GM21529 (cell line): ENCODE measurements around the gene NKX1-2.
"Not testable (repeated sequence)": the region's sequence is repeated elsewhere in the genome, so short reads cannot be mapped to it uniquely, and the experiment has no call there.

Source experiments
- ATAC-seq: cut with Tn5 transposase; IDR thresholded peaks from one replicate; pipeline ENCODE4 v1.9.1; 2021; ENCODE audit not compliant: unreplicated experiment

Gene NKX1-2

DNA sequence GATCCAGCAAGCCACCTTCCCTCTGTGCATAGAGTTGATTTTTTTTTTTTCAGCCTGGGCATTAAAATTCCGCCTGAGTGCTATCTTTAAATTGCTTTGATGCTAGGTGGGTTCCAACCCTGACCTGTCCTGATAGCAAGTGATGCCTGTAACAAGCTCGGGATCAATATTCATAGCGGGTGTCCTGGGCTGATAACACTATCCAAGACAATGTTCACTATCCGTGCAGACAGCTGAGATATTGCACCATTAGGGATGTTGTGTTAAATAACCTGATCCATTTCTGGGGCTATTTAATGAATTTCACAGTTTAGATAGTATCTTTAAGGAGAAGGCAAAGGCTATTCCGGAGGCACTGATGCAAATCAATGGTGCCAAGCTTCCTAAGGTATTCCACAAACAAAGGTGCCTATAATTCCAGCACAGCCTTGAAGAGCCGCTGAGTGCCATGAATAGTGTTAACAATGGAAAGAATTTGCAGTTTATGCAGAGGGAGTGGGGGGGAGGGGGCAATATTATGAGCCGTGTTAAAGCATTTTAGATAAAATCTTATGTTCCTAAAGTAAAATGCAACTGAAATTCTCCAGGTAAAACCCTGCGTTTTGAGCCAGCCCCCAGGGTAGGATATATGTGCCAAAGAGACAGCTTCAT is 4.2 kb upstream of the NKX1-2 start:
- no peak for ATAC-seq

- no peak for ATAC-seq
These were observed 1.4 kb upstream of the NKX1-2 start for GRCh38 chr10:124451276-124451675.

GRCh38 chr10:124450783-124451057 is 885 bp upstream of the NKX1-2 start:
- no peak for ATAC-seq

DNA sequence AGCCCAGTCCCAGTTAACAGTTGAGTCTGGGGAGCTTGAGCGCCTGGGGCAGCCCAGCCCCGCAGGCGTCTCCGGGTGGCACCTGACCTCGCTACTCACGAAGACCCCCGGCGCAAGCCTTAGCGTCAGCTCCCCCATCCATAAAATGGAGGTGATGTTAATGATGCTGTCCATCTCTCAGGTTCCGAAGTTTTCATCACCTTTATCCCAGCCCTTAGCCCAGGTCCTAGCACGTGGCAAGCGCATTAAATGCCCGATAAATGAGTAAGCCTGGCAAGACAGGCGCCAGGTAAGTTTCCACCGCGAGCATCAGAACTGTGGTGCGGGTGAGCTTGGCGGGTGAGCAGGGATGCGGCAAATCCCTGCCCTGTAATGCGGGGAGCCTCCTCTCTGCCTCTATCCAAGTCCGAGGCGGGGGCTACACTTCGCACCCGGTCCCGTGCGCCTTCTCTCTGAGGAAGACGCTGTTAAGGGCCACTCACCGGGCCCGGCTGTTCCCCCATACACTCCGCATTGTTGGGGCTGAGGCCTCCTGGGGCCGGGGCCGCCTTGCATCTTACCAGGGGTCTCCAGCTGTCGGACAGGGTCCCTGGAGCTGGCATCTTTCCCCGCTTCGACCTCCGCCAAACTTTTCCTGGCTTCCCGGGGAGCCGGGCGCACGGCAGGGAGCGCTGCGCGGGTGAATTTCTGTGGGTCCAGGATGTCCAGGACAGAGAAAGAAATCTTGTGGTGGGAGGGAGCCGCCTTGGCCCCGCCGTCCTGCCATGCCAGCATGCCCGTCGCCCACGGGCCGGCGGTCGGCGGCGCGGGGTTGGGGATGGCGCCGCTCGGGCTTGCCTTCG is 444 bp downstream of the NKX1-2 start:
- ATAC-seq = no peak

- no peak for ATAC-seq
These were observed 1.1 kb downstream of the NKX1-2 start for GRCh38 chr10:124448696-124449169.

DNA sequence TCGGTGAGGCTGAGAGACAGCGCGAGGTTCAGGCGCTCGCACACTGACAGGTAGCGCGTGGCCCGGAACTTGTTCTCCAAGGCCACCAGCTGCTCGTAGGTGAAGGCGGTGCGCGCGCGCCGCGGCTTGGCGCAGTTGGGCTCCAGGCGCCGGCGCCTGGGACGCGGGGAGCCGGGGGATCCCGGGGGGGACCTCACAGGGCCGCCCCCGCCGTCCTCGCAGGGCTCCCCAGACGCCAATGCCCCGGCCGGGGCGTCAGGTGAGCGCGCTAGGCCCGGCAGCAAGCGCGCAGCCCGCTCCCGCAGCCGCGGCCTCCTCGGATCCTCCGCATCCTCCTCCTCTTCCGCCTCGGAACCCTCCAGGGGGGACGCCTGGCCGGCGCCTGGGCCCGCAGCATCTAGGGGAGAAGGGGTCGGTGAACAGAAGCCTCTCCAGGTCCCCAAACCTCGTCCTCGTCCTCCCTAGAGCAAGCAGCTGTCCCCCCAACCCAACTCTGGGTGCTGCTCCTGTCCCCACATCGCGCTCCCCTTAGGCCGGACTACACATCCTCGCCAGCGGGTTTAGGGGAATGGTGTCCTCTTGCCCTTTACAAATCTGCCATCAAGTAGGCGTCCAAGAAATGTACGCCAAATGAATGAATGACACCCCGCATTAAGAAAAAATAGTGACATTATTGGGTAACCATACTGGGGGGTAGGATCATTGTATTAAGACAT is 1.9 kb downstream of the NKX1-2 start:
- no peak for ATAC-seq

DNA sequence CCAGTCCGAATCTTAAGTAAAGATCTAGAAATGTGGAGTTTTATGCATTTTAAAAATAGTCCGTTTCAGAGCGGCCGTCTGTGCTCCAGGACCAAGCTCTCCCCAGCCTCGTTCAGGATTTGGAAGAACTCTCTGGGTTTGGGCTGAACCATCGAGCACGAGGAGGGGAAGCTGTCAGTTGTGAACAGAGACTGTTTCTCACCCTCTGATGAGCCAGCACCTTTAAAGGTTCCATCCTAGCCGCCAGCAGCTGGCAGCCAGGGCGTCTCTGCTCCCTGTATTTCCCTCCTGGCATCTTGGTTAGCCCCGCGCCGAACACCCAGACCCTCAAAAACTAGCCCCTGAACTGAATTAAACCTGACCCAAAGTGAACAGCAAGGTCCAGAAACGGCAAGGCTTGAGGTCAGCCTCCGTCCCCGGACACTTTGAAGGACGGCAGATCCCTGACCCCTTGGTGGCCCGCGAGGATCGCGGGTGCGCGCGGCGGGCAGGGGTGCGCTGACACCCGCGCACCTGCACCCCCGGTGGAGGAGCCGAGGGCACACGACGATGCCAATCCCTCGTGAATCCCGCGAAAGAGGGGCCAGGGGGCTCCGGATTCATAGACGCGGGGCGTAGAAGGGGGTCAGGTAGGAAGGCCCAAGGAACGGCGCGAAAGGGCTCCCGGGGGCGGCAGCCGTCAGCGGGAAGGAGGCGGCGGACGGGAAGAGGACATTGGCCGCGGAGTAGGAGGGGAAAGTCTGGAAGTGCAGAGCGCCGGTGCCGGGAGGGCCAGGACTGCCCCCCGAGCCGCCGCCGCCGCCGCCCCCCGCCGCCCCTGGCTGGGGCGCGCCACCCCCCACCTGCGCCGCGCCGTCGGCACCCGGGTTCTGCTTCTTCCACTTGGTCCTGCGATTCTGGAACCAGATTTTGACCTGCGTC is 2.7 kb downstream of the NKX1-2 start:
- no peak for ATAC-seq

GRCh38 chr10:124441694-124442093 is 8.1 kb downstream of the NKX1-2 start:
- ATAC-seq = not testable (repeated sequence)

GRCh38 chr10:124436191-124436638 is 13.6 kb downstream of the NKX1-2 start:
- peak; percentile 72 for ATAC-seq

GRCh38 chr10:124435683-124436082 is 14.2 kb downstream of the NKX1-2 start:
- ATAC-seq = not testable (repeated sequence)

- ATAC-seq = no peak
These were observed 16.4 kb downstream of the NKX1-2 start for GRCh38 chr10:124433461-124433860.

- ATAC-seq = no peak
These were observed 19.8 kb downstream of the NKX1-2 start for GRCh38 chr10:124430077-124430476.

- no peak for ATAC-seq
These were observed 20.3 kb downstream of the NKX1-2 start for GRCh38 chr10:124429576-124429975.

DNA sequence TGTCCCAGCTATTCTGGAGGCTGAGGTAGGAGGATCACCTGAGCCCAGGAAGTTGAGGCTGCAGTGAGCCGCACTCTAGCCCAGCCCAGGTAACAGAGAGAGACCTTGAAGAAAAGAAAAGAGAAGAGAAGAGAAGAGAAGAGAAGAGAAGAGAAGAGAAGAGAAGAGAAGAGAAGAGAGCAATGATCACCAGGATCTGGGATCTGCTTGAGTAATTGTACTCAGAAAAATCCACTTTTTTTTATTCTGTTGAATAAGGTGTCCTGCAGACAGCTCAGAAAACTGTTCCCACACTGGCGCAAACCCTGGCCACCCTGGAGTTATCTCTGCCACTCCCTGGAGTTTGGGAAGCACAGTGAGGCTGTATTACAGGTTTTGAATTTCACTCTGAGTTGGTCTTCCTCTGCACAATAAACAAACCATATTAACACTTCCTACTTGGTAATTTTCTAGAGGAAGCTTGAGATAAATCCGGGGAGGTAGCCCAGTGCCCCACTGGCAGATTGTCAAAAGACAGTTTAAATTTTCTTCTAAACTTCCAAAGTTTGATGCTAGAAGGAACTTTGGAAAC is 21.5 kb downstream of the NKX1-2 start:
- ATAC-seq = no peak

DNA sequence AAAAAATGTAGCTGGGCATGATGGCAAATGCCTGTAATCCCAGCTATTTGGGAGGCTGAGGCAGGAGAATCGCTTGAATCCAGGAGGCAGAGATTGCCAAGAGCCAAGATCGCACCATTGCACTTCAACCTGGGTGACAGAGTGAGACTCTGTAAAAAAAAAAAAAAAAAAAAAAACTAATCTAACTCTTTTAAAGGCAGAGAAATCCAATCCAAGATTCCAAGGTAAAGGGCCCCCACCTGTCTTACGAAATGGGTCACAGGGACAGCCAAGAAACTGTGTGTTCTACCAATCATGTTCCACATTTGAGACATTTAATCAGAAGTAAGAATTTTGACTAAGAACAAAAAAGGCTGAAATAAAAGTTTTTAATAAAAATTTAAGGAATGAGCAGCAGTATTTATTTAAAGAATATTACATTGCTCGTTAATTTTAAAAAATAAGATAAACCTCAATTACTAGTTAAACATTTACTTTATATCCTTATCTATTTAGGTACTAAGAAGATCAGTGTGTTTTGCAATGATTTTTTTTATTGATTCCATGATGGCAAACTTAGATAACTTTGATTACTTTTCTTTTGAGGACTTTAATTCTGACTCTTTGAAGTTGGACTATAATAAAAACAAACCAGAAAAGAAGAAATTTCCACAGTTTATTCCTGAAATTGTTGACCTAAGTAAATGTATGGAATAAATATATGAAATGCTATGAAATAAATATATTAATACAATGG is 24.4 kb downstream of the NKX1-2 start:
- no peak for ATAC-seq

- no peak for ATAC-seq
These were observed 26.0 kb downstream of the NKX1-2 start for GRCh38 chr10:124423813-124424212.

DNA sequence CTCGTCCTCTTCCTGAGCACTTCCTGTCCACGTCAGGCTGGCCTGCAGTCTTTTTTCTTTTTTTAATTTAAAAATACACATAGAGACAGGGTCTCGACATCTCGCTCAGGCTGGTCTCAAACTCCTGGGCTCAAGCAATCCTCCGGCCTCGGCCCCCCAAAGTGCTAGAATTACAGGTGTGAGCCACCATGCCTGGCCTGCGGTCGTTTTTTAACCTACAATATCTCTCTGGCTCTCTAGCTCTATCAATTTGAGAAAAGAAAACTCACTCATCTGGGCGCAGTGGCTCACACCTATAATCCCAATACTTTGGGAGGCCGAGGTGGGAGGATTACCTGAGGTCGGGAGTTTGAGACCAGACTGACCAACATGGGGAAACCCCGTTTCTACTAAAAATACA is 27.1 kb downstream of the NKX1-2 start:
- no peak for ATAC-seq

- ATAC-seq = no peak
These were observed 29.6 kb downstream of the NKX1-2 start for GRCh38 chr10:124420254-124420653.

DNA sequence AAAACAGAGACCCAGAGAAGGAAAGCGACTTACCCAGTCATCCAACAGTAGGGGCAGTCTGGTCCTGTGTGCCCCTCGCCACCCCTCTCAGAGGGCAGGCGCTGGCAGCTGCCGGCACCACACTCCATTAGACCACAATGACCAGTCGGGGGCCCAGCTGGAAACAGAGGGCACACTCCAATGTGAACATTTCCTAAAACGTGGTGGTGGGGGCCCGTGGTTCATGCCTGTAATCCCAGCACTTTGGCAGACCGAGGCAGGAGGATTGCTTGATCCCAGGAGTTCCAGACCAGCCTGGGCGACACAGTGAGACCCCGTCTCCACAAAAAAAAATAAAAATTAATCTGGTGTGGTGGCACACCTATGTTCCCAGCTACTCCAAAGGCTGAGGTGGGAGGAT is 30.2 kb downstream of the NKX1-2 start:
- no peak for ATAC-seq
